Neural cell (in vitro differentiated cells): ENCODE results near the gene BTBD18. TPM values are rescaled to one million over a fixed set of nuclear protein-coding genes. Genes with fewer than 3 reads are reported as not detected.

Source experiments
- H2AFZ ChIP-seq: fragments of 200-600, 300-800 bp; sonication (generic), shearing (Covaris generic); 2 replicates; pipeline ENCODE4 v1.6.0; 2014; ENCODE audit warnings: low read depth, mild to moderate bottlenecking, antibody characterized with exemption, low read length, moderate library complexity
- H3F3A ChIP-seq: fragments of 200-600 bp; shearing (Covaris generic); 2 replicates; pipeline ENCODE4 v1.6.1; 2016; ENCODE audit warnings: mild to moderate bottlenecking, moderate library complexity, mixed read lengths, antibody characterized with exemption, low read length; ENCODE audit not compliant: insufficient read depth, poor library complexity, severe bottlenecking
- H3K27ac ChIP-seq: fragments of 200-600, 300-800 bp; sonication (generic), shearing (Covaris generic); 2 replicates; pipeline ENCODE4 v1.5.1; 2014; ENCODE audit warnings: mild to moderate bottlenecking, low read length, moderate library complexity
- H3K27me3 ChIP-seq: fragments of 300-800, 200-600 bp; sonication (generic), shearing (Covaris generic); 2 replicates; pipeline ENCODE4 v1.6.0; 2014; ENCODE audit warnings: mild to moderate bottlenecking, low read depth, low read length, moderate library complexity; ENCODE audit not compliant: insufficient read depth
- H3K36me3 ChIP-seq: fragments of 300-800, 200-600 bp; sonication (generic), shearing (Covaris generic); 2 replicates; pipeline ENCODE4 v1.5.1; 2014; ENCODE audit warnings: mild to moderate bottlenecking, antibody characterized with exemption, low read length, moderate library complexity; ENCODE audit not compliant: insufficient read depth
- H3K4me2 ChIP-seq: fragments of 300-800, 200-600 bp; sonication (generic), shearing (Covaris generic); 2 replicates; pipeline ENCODE4 v1.6.0; 2014; ENCODE audit warnings: mild to moderate bottlenecking, low read length
- H3K4me3 ChIP-seq: fragments of 300-800, 200-600 bp; sonication (generic), shearing (Covaris generic); 2 replicates; pipeline ENCODE4 v1.5.1; 2014; ENCODE audit warnings: mild to moderate bottlenecking, low read length, moderate library complexity
- H3K79me2 ChIP-seq: fragments of 200-600 bp; shearing (Covaris generic); replicated peaks from 2 replicates; pipeline ENCODE4 v1.6.0; 2014; ENCODE audit warnings: mild to moderate bottlenecking, low read length, moderate library complexity; ENCODE audit not compliant: insufficient read depth
- H3K9ac ChIP-seq: fragments of 300-800, 200-600 bp; sonication (generic), shearing (Covaris generic); 2 replicates; pipeline ENCODE4 v1.6.1; 2016; ENCODE audit warnings: mild to moderate bottlenecking, low read length, mixed read lengths
- H3K9me2 ChIP-seq: fragments of 200-600 bp; shearing (Covaris generic); 2 replicates; pipeline ENCODE4 v1.6.1; 2016; ENCODE audit warnings: mild to moderate bottlenecking, low read length, mixed read lengths; ENCODE audit not compliant: insufficient read depth
- H3K9me3 ChIP-seq: fragments of 200-600, 300-800 bp; sonication (generic), shearing (Covaris generic); 2 replicates; pipeline ENCODE4 v1.6.1; 2016; ENCODE audit warnings: mild to moderate bottlenecking, mixed run types, low read length, moderate library complexity, mixed read lengths
- H4K20me1 ChIP-seq: fragments of 200-600 bp; shearing (Covaris generic); 2 replicates; pipeline ENCODE4 v1.6.1; 2016; ENCODE audit warnings: mild to moderate bottlenecking, mixed run types; ENCODE audit not compliant: insufficient read depth
- EP300 ChIP-seq: fragments of 450-650 bp; conservative IDR thresholded peaks from 2 replicates; pipeline ENCODE4 v1.6.1; 2014; ENCODE audit warnings: antibody characterized with exemption, mild to moderate bottlenecking, moderate library complexity; ENCODE audit not compliant: poor library complexity, severe bottlenecking
- EZH2 ChIP-seq: fragments of 200-600, 300-800 bp; shearing (Covaris generic), sonication (generic); IDR thresholded peaks from 2 replicates; pipeline ENCODE4 v1.6.1; 2014; ENCODE audit warnings: antibody characterized with exemption, low read length, borderline replicate concordance, mild to moderate bottlenecking; ENCODE audit not compliant: insufficient read depth, poor library complexity, severe bottlenecking
- MXI1 ChIP-seq: fragments of 450-650 bp; conservative IDR thresholded peaks from 2 replicates; pipeline ENCODE4 v1.6.1; 2014; ENCODE audit warnings: antibody characterized with exemption, mild to moderate bottlenecking; ENCODE audit not compliant: poor library complexity, severe bottlenecking
- POLR2AphosphoS5 ChIP-seq: IDR thresholded peaks from 2 replicates; pipeline ENCODE4 v1.6.1; 2012
- RAD21 ChIP-seq: fragments of 450-650 bp; conservative IDR thresholded peaks from 2 replicates; pipeline ENCODE4 v1.6.1; 2014; ENCODE audit warnings: antibody characterized with exemption, mild to moderate bottlenecking, moderate library complexity
- SMC3 ChIP-seq: fragments of 450-650 bp; conservative IDR thresholded peaks from 2 replicates; pipeline ENCODE4 v1.6.1; 2014; ENCODE audit warnings: antibody characterized with exemption, mild to moderate bottlenecking, moderate library complexity; ENCODE audit not compliant: poor library complexity
- TAF1 ChIP-seq: IDR thresholded peaks from 2 replicates; pipeline ENCODE4 v1.6.1; 2012; ENCODE audit warnings: low read depth
- polyA plus RNA-seq: library from polyadenylated mRNA; depleted of rRNA; stranded (reverse); fragments of >200 nt; gene quantifications from 2 replicates; pipeline ENCODE4 v1.2.3, GENCODE V29; 2014
- TF ChIP-seq, protein P1 (sequence below): fragments of 450-650 bp; IDR thresholded peaks from 2 replicates; pipeline ENCODE4 v1.5.1; 2014; ENCODE audit warnings: antibody characterized with exemption, mild to moderate bottlenecking, moderate library complexity; ENCODE audit not compliant: poor library complexity, severe bottlenecking
- TF ChIP-seq, protein P2 (sequence below): IDR thresholded peaks from 2 replicates; pipeline ENCODE4 v1.6.1; 2012; ENCODE audit warnings: borderline replicate concordance

The BTBD18 gene
- polyA plus RNA-seq, 1 donor from 2014 or later = not detected

DNA sequence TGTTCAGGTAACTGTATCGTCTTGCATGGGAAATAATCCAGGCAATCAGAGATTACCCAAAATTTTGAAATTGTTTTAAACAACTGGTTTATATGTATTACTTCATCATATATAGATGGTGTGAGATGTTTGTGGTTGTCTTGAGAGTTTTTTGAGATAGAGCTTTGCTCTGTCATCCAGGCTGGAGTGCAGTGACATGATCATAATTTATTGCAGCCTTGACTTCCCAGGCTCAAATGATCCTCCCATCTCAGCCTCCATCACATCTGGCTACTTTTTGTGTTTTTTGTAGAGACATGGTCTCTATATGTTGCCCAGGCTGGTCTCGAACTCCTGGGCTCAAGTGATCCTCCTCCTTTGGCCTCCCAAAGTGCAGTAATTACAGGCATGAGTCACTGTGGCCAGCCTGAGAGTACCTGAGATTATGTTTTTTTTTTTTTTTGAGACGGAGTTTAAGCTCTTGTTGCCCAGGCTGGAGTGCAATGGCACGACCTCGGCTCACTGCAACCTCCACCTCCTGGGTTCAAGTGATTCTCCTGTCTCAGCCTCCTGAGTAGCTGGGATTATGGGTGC is 21.5 kb upstream of the BTBD18 start:
- H4K20me1 ChIP-seq = no peaks in the 10 kb centered on the region
- peaks cover 83% of the 10 kb centered on the region for H3K79me2 ChIP-seq
- H3K9me3 ChIP-seq = no peaks in the 10 kb centered on the region
- H3K4me2 ChIP-seq = no peak overlapping the region
- H3K27me3 ChIP-seq = no peaks in the 10 kb centered on the region
- H3K9ac ChIP-seq = no peak overlapping the region
- no peak overlapping the region for H3K4me3 ChIP-seq
- H3F3A ChIP-seq = no peaks in the 10 kb centered on the region
- no peak overlapping the region for H3K27ac ChIP-seq
- H2AFZ ChIP-seq = no peak overlapping the region
- H3K36me3 ChIP-seq = no peaks in the 10 kb centered on the region
- TF ChIP-seq POLR2AphosphoS5 (no peak), EP300 (no peak), TAF1 (no peak), EZH2 (no peak), RAD21 (no peak), MXI1 (no peak), SMC3 (no peak)
- TF ChIP-seq, protein P1, sequence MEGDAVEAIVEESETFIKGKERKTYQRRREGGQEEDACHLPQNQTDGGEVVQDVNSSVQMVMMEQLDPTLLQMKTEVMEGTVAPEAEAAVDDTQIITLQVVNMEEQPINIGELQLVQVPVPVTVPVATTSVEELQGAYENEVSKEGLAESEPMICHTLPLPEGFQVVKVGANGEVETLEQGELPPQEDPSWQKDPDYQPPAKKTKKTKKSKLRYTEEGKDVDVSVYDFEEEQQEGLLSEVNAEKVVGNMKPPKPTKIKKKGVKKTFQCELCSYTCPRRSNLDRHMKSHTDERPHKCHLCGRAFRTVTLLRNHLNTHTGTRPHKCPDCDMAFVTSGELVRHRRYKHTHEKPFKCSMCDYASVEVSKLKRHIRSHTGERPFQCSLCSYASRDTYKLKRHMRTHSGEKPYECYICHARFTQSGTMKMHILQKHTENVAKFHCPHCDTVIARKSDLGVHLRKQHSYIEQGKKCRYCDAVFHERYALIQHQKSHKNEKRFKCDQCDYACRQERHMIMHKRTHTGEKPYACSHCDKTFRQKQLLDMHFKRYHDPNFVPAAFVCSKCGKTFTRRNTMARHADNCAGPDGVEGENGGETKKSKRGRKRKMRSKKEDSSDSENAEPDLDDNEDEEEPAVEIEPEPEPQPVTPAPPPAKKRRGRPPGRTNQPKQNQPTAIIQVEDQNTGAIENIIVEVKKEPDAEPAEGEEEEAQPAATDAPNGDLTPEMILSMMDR = no peak
- TF ChIP-seq, protein P2, sequence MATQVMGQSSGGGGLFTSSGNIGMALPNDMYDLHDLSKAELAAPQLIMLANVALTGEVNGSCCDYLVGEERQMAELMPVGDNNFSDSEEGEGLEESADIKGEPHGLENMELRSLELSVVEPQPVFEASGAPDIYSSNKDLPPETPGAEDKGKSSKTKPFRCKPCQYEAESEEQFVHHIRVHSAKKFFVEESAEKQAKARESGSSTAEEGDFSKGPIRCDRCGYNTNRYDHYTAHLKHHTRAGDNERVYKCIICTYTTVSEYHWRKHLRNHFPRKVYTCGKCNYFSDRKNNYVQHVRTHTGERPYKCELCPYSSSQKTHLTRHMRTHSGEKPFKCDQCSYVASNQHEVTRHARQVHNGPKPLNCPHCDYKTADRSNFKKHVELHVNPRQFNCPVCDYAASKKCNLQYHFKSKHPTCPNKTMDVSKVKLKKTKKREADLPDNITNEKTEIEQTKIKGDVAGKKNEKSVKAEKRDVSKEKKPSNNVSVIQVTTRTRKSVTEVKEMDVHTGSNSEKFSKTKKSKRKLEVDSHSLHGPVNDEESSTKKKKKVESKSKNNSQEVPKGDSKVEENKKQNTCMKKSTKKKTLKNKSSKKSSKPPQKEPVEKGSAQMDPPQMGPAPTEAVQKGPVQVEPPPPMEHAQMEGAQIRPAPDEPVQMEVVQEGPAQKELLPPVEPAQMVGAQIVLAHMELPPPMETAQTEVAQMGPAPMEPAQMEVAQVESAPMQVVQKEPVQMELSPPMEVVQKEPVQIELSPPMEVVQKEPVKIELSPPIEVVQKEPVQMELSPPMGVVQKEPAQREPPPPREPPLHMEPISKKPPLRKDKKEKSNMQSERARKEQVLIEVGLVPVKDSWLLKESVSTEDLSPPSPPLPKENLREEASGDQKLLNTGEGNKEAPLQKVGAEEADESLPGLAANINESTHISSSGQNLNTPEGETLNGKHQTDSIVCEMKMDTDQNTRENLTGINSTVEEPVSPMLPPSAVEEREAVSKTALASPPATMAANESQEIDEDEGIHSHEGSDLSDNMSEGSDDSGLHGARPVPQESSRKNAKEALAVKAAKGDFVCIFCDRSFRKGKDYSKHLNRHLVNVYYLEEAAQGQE = no peak
- no peaks in the 10 kb centered on the region for H3K9me2 ChIP-seq

DNA sequence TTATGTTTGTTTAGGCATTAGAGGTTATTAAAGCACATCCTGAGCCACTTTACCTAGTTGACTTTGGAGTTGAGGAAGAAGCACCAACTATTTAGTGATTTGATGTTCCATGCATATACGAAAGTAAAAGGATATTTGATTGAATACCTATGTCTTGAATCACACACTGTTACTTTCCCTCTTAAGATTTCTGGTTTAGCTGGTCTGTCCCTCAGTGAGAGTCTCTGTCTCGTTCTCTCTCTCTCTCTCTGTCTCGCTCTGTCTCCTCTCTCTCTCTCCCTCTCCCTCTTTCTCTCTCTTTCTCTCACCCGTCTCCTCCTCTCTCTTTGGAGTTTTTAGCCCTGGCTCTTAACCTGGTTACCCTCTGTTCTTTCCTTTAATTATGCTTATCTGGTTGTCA is 20.9 kb upstream of the BTBD18 start:
- Histone ChIP-seq H3K9me2 (no peaks in the 10 kb centered on the region), H2AFZ (no peak overlapping the region), H3K79me2 (peaks cover 89% of the 10 kb centered on the region), H3K9me3 (no peaks in the 10 kb centered on the region), H3F3A (no peaks in the 10 kb centered on the region), H3K4me2 (no peak overlapping the region), H3K4me3 (no peak overlapping the region), H3K27me3 (no peaks in the 10 kb centered on the region), H3K36me3 (no peaks in the 10 kb centered on the region), H3K27ac (no peak overlapping the region), H3K9ac (no peak overlapping the region), H4K20me1 (no peaks in the 10 kb centered on the region)
- TF ChIP-seq POLR2AphosphoS5 (no peak), TAF1 (no peak), EZH2 (no peak)

DNA sequence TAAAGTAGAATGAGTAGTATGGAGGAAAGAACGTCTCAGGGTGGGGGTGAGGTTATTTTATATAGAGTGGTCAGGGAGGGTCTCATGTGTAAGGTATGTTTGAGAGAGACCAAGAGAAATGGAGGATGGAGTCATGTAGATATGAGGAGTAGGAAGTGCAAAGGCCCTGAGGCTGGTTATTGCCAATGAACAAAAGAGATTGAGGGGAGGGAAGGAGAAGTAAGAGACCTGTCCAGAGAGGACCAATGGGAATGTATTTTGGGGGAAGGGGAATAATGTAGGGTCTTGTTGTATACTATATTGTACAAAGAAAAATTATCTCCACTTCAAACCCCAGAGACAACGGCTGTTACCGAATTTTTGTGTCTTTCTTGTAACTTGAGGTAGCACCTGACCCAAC is 19.7 kb upstream of the BTBD18 start:
- Histone ChIP-seq H3K27me3 (no peaks in the 10 kb centered on the region), H3K79me2 (peaks cover 93% of the 10 kb centered on the region), H3F3A (no peaks in the 10 kb centered on the region)

More for the DNA sequence above, 19.7 kb upstream of the BTBD18 start:
- no peak overlapping the region for H3K27ac ChIP-seq
- TF ChIP-seq EP300 = no peak
- TF ChIP-seq, protein P1 = no peak
- no peaks in the 10 kb centered on the region for H3K36me3 ChIP-seq
- no peaks in the 10 kb centered on the region for H4K20me1 ChIP-seq
- H3K9me2 ChIP-seq = no peaks in the 10 kb centered on the region
- H3K4me2 ChIP-seq = no peak overlapping the region
- no peak overlapping the region for H3K9ac ChIP-seq
- no peaks in the 10 kb centered on the region for H3K9me3 ChIP-seq
- no peak overlapping the region for H3K4me3 ChIP-seq
- no peak overlapping the region for H2AFZ ChIP-seq
